ENCODE data around the gene HP1BP3.
"Not testable (repeated sequence)": the region's sequence is repeated elsewhere in the genome, so short reads cannot be mapped to it uniquely, and the experiment has no call there.

Gene HP1BP3

GRCh38 chr1:20726932-20727745 is 60.0 kb downstream of the HP1BP3 start:
- no peak for DNase-seq (ENCODE audit: low read depth)

GRCh38 chr1:20726118-20726911 is 60.8 kb downstream of the HP1BP3 start:
- no peak for DNase-seq (ENCODE audit: low read depth)

GRCh38 chr1:20725189-20726117 is 61.7 kb downstream of the HP1BP3 start:
- DNase-seq (ENCODE audit: low read depth) = no peak

- no peak for DNase-seq (ENCODE audit: low read depth)
Measured at GRCh38 chr1:20724364-20725188, 62.5 kb downstream of the HP1BP3 start.

GRCh38 chr1:20723537-20724363 is 63.4 kb downstream of the HP1BP3 start:
- no peak for DNase-seq (ENCODE audit: low read depth)

GRCh38 chr1:20723159-20723536 is 64.0 kb downstream of the HP1BP3 start:
- no peak for DNase-seq (ENCODE audit: low read depth)

GRCh38 chr1:20721117-20722061 is 65.7 kb downstream of the HP1BP3 start:
- no peak for DNase-seq (ENCODE audit: low read depth)

GRCh38 chr1:20720631-20721091 is 66.4 kb downstream of the HP1BP3 start:
- DNase-seq (ENCODE audit: low read depth) = no peak

- no peak for DNase-seq (ENCODE audit: low read depth)
Measured at GRCh38 chr1:20719871-20720620, 67.1 kb downstream of the HP1BP3 start.

GRCh38 chr1:20719261-20719660 is 67.8 kb downstream of the HP1BP3 start:
- no peak for DNase-seq (ENCODE audit: low read depth)

GRCh38 chr1:20718343-20718882 is 68.7 kb downstream of the HP1BP3 start:
- not testable (repeated sequence) for DNase-seq (ENCODE audit: low read depth)

GRCh38 chr1:20717452-20718342 is 69.4 kb downstream of the HP1BP3 start, which contains the start of gene KIF17:
Gene KIF17, minus strand, starts transcription at chr1:20718007. Its CDS starts 301 bp downstream, at chr1:20717706.
- peak; percentile 59 for DNase-seq (ENCODE audit: low read depth)

- DNase-seq (ENCODE audit: low read depth) = no peak
Measured at GRCh38 chr1:20716232-20716631, 70.9 kb downstream of the HP1BP3 start.

GRCh38 chr1:20715406-20715805 is 71.7 kb downstream of the HP1BP3 start:
- DNase-seq (ENCODE audit: low read depth) = no peak

GRCh38 chr1:20713440-20713839 is 73.7 kb downstream of the HP1BP3 start:
- DNase-seq (ENCODE audit: low read depth) = no peak

- no peak for DNase-seq (ENCODE audit: low read depth)
Measured at GRCh38 chr1:20712215-20712577, 74.9 kb downstream of the HP1BP3 start.

Data from stimulated activated CD4-positive, alpha-beta T cell treated with anti-CD3 and anti-CD28 coated beads, Interleukin-2, amount 100 ng/mL, for 4 hours (primary cell).